ENCODE data around the gene VPS41. TPM values are rescaled to one million over a fixed set of nuclear protein-coding genes. Genes with fewer than 3 reads are reported as not detected.

The VPS41 gene
- total RNA-seq, 2 donors from 2014 or later: 15.6 to 18.1 TPM

GRCh38 chr7:38740041-38740440 lies 168.9 kb downstream of the VPS41 start:
- Histone ChIP-seq H3K4me3 (no peak overlapping the region), H3K9me3 (no peaks in the 10 kb centered on the region), H3K36me3 (peaks cover 12% of the 10 kb centered on the region), H3K27ac (no peak overlapping the region), H3K4me1 (no peaks in the 10 kb centered on the region), H3K27me3 (no peaks in the 10 kb centered on the region)
- no peak for TF ChIP-seq CTCF (IDR thresholded peaks at IDR 0.05)
- DNase-seq (ENCODE audit: low spot score): no peak

DNA sequence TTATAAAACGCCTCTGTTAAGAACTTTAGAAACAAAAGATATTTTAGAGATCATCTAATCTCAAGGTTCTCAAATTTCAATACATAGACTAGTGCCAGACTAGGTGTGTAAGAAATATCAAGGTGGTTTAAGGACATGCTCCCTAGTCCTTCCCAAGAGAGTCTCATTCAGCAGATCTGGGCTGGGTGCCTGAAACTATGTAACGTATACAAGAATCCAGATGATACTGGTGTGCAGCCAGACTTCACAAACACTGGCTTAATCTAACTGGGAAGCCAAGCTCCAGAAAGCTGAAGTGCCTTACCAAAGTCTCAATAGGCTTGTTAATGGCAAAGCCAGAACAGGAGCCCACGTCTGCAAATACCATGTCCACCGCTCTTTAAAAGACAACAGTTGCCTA lies 172.9 kb downstream of the VPS41 start:
- no peak for DNase-seq (ENCODE audit: low spot score)
- Histone ChIP-seq H3K9me3 (no peaks in the 10 kb centered on the region), H3K27me3 (no peaks in the 10 kb centered on the region), H3K4me3 (no peak overlapping the region), H3K36me3 (no peaks in the 10 kb centered on the region), H3K27ac (no peak overlapping the region), H3K4me1 (no peaks in the 10 kb centered on the region)
- TF ChIP-seq CTCF (IDR thresholded peaks at IDR 0.05): no peak

DNA sequence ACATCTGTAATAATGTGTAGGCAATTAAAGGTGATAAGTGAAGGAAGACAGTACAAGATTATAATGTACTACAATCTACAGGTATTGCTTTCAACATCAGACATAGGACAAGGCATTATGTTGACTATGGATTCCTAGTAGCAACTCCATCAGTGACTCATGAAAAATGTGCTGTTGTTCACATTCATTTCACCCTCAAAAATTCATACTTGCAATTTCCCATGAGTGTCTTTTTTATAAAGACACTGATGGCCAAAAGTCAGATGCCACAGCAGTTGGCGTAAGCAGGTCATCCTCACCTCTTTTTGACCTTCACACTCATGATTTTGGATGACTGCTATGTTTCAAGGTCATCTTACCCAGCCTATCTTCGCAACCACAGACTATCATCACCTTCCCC lies 177.8 kb downstream of the VPS41 start:
- TF ChIP-seq CTCF (IDR thresholded peaks at IDR 0.05): no peak
- Histone ChIP-seq H3K36me3 (peaks cover 24% of the 10 kb centered on the region), H3K27me3 (no peaks in the 10 kb centered on the region), H3K9me3 (no peaks in the 10 kb centered on the region), H3K27ac (no peak overlapping the region), H3K4me1 (no peaks in the 10 kb centered on the region), H3K4me3 (no peak overlapping the region)
- DNase-seq (ENCODE audit: low spot score): no peak

DNA sequence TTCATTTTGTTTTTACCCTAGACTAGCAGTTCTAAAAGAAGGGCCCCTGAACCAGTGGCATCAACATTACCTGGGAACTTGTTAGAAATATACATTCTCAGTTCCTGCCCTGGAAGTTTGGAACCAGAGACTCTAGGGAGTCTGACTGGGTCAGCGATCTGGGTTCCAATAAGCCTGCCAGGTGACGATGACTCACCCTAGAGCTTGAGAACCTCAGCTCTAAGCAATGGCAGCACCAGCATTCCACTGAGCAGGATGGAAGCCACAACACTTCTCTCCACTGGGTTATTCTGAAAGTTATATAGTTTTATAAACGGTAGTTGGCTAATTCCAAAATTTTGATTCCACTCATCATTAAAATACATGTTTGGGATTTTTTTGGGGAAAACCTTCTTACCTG lies 180.8 kb downstream of the VPS41 start:
- no peak for TF ChIP-seq CTCF (IDR thresholded peaks at IDR 0.05)

GRCh38 chr7:38727184-38727940 lies 181.6 kb downstream of the VPS41 start:
- no peak for DNase-seq (ENCODE audit: low spot score)
- no peak for TF ChIP-seq CTCF (IDR thresholded peaks at IDR 0.05)
- Histone ChIP-seq H3K9me3 (no peaks in the 10 kb centered on the region), H3K27ac (no peak overlapping the region), H3K4me3 (no peak overlapping the region), H3K27me3 (no peaks in the 10 kb centered on the region), H3K4me1 (no peaks in the 10 kb centered on the region), H3K36me3 (peaks cover 40% of the 10 kb centered on the region)

More for the DNA sequence above, 180.8 kb downstream of the VPS41 start:
- Histone ChIP-seq H3K4me1 (no peaks in the 10 kb centered on the region), H3K9me3 (no peaks in the 10 kb centered on the region), H3K27me3 (no peaks in the 10 kb centered on the region), H3K4me3 (no peak overlapping the region), H3K36me3 (peaks cover 40% of the 10 kb centered on the region), H3K27ac (no peak overlapping the region)
- no peak for DNase-seq (ENCODE audit: low spot score)

GRCh38 chr7:38723327-38723726 lies 185.7 kb downstream of the VPS41 start:
- Histone ChIP-seq H3K36me3 (peaks cover 34% of the 10 kb centered on the region), H3K4me1 (no peaks in the 10 kb centered on the region), H3K9me3 (no peaks in the 10 kb centered on the region), H3K4me3 (no peak overlapping the region), H3K27me3 (no peaks in the 10 kb centered on the region), H3K27ac (no peak overlapping the region)
- no peak for DNase-seq (ENCODE audit: low spot score)
- TF ChIP-seq CTCF (IDR thresholded peaks at IDR 0.05): no peak

Measured in right atrium auricular region (tissue), 2 donors.